K562 (cell line): ENCODE results near the gene ENOX2. TPM values are rescaled to one million over a fixed set of nuclear protein-coding genes. Genes with fewer than 3 reads are reported as not detected.
A peak's percentile ranks its signal among the peaks of the same experiment; 100 is the strongest.

ENCODE experiments used
- ARHGAP35 ChIP-seq: fragments of 450-650 bp; IDR thresholded peaks from 2 replicates; pipeline ENCODE4 v1.6.1; 2018; ENCODE audit not compliant: partially characterized antibody
- FOSL1 ChIP-seq: fragments of 200-800 bp; sonication (Bioruptor generic); conservative IDR thresholded peaks from 2 replicates; pipeline ENCODE4 v1.6.1; 2016; ENCODE audit warnings: missing genetic modification characterization, missing compliant biosample characterization
- HOXB6 ChIP-seq: fragments of 250-450 bp; sonication (Bioruptor Pico); IDR thresholded peaks from 2 replicates; pipeline ENCODE4 v1.5.1; 2022; ENCODE audit warnings: mild to moderate bottlenecking, borderline replicate concordance
- ILK ChIP-seq: fragments of 450-650 bp; IDR thresholded peaks from 2 replicates; pipeline ENCODE4 v1.6.1; 2016; ENCODE audit warnings: missing genetic modification characterization, low read depth, mild to moderate bottlenecking, missing compliant biosample characterization, moderate library complexity, borderline replicate concordance
- STAT5B ChIP-seq: fragments of 250-450 bp; sonication (Bioruptor Pico); IDR thresholded peaks from 2 replicates; pipeline ENCODE4 v1.8.0; 2021; ENCODE audit warnings: mild to moderate bottlenecking, inconsistent platforms
- TAF1 ChIP-seq: IDR thresholded peaks from 2 replicates; pipeline ENCODE4 v1.6.1; 2011; ENCODE audit warnings: mild to moderate bottlenecking, low read length, moderate library complexity; ENCODE audit not compliant: insufficient read depth, control insufficient read depth, severe bottlenecking; ENCODE audit errors: extremely low read depth
- TSC22D4 ChIP-seq: fragments of 450-650 bp; IDR thresholded peaks from 2 replicates; pipeline ENCODE4 v1.6.1; 2016; ENCODE audit warnings: missing genetic modification characterization, missing biosample characterization, control low read depth
- polyA plus RNA-seq, 8 experiments: library from polyadenylated mRNA; depleted of rRNA in 4 of 8; stranded (reverse) in 5 of 8; unstranded in 3 of 8; fragments of >200 nt; fragmentation: Nextera tagmentation in 2 of 8; fragmentation: Illumina TruSeq in 1 of 8; extraction: Ambion mirVana in 2 of 8; extraction: Trizol in 1 of 8; gene quantifications; 2 replicates each; pipeline versions ENCODE4 v1.2.1 to v1.2.3, GENCODE V29; 2011 to 2014; ENCODE audit warnings: inconsistent platforms in 1 of 8, missing spikeins in 1 of 8
- total RNA-seq, 7 experiments: library from RNA; depleted of rRNA in 6 of 7; stranded (reverse); fragments of >200 nt in 6 of 7; fragmentation: Illumina TruSeq in 2 of 7; extraction: Trizol in 2 of 7; gene quantifications; 2 replicates each; pipeline versions ENCODE4 v1.2.1 to v1.2.3, GENCODE V29; 2011 to 2021; ENCODE audit warnings: low replicate concordance in 1 of 7
- TF ChIP-seq, protein P1 (sequence below): fragments of 450-650 bp; IDR thresholded peaks from 2 replicates; pipeline ENCODE4 v1.6.1; 2016; ENCODE audit warnings: mild to moderate bottlenecking, moderate library complexity
- TF ChIP-seq, protein P2 (sequence below): fragments of 200-800 bp; sonication (Bioruptor generic); IDR thresholded peaks from 2 replicates; pipeline ENCODE4 v1.6.1; 2017; ENCODE audit warnings: missing genetic modification characterization, missing compliant biosample characterization
- TF ChIP-seq, protein P3 (sequence below): fragments of 450-650 bp; IDR thresholded peaks from 2 replicates; pipeline ENCODE4 v1.6.1; 2016; ENCODE audit warnings: antibody characterized with exemption

Gene ENOX2
- total and polyA plus RNA-seq, 9 of the 15 experiments (the other 6 are each of a cell fraction or from before 2014, with no cell fraction given) = 6.1 to 24.0 (median 13.8) TPM

GRCh38 chrX:130893356-130894085 lies 9.5 kb downstream of the ENOX2 start (continued):
- TF ChIP-seq, protein P1, sequence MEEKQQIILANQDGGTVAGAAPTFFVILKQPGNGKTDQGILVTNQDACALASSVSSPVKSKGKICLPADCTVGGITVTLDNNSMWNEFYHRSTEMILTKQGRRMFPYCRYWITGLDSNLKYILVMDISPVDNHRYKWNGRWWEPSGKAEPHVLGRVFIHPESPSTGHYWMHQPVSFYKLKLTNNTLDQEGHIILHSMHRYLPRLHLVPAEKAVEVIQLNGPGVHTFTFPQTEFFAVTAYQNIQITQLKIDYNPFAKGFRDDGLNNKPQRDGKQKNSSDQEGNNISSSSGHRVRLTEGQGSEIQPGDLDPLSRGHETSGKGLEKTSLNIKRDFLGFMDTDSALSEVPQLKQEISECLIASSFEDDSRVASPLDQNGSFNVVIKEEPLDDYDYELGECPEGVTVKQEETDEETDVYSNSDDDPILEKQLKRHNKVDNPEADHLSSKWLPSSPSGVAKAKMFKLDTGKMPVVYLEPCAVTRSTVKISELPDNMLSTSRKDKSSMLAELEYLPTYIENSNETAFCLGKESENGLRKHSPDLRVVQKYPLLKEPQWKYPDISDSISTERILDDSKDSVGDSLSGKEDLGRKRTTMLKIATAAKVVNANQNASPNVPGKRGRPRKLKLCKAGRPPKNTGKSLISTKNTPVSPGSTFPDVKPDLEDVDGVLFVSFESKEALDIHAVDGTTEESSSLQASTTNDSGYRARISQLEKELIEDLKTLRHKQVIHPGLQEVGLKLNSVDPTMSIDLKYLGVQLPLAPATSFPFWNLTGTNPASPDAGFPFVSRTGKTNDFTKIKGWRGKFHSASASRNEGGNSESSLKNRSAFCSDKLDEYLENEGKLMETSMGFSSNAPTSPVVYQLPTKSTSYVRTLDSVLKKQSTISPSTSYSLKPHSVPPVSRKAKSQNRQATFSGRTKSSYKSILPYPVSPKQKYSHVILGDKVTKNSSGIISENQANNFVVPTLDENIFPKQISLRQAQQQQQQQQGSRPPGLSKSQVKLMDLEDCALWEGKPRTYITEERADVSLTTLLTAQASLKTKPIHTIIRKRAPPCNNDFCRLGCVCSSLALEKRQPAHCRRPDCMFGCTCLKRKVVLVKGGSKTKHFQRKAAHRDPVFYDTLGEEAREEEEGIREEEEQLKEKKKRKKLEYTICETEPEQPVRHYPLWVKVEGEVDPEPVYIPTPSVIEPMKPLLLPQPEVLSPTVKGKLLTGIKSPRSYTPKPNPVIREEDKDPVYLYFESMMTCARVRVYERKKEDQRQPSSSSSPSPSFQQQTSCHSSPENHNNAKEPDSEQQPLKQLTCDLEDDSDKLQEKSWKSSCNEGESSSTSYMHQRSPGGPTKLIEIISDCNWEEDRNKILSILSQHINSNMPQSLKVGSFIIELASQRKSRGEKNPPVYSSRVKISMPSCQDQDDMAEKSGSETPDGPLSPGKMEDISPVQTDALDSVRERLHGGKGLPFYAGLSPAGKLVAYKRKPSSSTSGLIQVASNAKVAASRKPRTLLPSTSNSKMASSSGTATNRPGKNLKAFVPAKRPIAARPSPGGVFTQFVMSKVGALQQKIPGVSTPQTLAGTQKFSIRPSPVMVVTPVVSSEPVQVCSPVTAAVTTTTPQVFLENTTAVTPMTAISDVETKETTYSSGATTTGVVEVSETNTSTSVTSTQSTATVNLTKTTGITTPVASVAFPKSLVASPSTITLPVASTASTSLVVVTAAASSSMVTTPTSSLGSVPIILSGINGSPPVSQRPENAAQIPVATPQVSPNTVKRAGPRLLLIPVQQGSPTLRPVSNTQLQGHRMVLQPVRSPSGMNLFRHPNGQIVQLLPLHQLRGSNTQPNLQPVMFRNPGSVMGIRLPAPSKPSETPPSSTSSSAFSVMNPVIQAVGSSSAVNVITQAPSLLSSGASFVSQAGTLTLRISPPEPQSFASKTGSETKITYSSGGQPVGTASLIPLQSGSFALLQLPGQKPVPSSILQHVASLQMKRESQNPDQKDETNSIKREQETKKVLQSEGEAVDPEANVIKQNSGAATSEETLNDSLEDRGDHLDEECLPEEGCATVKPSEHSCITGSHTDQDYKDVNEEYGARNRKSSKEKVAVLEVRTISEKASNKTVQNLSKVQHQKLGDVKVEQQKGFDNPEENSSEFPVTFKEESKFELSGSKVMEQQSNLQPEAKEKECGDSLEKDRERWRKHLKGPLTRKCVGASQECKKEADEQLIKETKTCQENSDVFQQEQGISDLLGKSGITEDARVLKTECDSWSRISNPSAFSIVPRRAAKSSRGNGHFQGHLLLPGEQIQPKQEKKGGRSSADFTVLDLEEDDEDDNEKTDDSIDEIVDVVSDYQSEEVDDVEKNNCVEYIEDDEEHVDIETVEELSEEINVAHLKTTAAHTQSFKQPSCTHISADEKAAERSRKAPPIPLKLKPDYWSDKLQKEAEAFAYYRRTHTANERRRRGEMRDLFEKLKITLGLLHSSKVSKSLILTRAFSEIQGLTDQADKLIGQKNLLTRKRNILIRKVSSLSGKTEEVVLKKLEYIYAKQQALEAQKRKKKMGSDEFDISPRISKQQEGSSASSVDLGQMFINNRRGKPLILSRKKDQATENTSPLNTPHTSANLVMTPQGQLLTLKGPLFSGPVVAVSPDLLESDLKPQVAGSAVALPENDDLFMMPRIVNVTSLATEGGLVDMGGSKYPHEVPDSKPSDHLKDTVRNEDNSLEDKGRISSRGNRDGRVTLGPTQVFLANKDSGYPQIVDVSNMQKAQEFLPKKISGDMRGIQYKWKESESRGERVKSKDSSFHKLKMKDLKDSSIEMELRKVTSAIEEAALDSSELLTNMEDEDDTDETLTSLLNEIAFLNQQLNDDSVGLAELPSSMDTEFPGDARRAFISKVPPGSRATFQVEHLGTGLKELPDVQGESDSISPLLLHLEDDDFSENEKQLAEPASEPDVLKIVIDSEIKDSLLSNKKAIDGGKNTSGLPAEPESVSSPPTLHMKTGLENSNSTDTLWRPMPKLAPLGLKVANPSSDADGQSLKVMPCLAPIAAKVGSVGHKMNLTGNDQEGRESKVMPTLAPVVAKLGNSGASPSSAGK = peak; percentile 30; the same call in 1 of the 2 replicates
- TF ChIP-seq, protein P2, sequence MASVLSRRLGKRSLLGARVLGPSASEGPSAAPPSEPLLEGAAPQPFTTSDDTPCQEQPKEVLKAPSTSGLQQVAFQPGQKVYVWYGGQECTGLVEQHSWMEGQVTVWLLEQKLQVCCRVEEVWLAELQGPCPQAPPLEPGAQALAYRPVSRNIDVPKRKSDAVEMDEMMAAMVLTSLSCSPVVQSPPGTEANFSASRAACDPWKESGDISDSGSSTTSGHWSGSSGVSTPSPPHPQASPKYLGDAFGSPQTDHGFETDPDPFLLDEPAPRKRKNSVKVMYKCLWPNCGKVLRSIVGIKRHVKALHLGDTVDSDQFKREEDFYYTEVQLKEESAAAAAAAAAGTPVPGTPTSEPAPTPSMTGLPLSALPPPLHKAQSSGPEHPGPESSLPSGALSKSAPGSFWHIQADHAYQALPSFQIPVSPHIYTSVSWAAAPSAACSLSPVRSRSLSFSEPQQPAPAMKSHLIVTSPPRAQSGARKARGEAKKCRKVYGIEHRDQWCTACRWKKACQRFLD (CRISPR knock-in tag) = no peak
- TF ChIP-seq, protein P3, sequence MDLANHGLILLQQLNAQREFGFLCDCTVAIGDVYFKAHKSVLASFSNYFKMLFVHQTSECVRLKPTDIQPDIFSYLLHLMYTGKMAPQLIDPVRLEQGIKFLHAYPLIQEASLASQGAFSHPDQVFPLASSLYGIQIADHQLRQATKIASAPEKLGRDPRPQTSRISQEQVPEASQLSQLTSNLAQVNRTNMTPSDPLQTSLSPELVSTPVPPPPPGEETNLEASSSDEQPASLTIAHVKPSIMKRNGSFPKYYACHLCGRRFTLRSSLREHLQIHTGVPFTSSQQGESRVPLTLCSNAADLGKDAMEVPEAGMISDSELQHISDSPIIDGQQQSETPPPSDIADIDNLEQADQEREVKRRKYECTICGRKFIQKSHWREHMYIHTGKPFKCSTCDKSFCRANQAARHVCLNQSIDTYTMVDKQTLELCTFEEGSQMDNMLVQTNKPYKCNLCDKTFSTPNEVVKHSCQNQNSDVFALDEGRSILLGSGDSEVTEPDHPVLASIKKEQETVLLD = no peak
- TF ChIP-seq TSC22D4 = no peak
- no peak for TF ChIP-seq TAF1
- TF ChIP-seq ILK (tag) = no peak
- no peak for TF ChIP-seq STAT5B (CRISPR knock-in tag)
- peak; percentile 44; the same call in 1 of the 2 replicates for TF ChIP-seq FOSL1 (tag)
- TF ChIP-seq ARHGAP35 = no peak
- no peak for TF ChIP-seq HOXB6 (CRISPR knock-in tag)
